ENCODE results near the gene SNAPC1.
"Not testable (repeated sequence)": the region's sequence is repeated elsewhere in the genome, so short reads cannot be mapped to it uniquely, and the experiment has no call there.

Gene SNAPC1, protein sequence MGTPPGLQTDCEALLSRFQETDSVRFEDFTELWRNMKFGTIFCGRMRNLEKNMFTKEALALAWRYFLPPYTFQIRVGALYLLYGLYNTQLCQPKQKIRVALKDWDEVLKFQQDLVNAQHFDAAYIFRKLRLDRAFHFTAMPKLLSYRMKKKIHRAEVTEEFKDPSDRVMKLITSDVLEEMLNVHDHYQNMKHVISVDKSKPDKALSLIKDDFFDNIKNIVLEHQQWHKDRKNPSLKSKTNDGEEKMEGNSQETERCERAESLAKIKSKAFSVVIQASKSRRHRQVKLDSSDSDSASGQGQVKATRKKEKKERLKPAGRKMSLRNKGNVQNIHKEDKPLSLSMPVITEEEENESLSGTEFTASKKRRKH

DNA sequence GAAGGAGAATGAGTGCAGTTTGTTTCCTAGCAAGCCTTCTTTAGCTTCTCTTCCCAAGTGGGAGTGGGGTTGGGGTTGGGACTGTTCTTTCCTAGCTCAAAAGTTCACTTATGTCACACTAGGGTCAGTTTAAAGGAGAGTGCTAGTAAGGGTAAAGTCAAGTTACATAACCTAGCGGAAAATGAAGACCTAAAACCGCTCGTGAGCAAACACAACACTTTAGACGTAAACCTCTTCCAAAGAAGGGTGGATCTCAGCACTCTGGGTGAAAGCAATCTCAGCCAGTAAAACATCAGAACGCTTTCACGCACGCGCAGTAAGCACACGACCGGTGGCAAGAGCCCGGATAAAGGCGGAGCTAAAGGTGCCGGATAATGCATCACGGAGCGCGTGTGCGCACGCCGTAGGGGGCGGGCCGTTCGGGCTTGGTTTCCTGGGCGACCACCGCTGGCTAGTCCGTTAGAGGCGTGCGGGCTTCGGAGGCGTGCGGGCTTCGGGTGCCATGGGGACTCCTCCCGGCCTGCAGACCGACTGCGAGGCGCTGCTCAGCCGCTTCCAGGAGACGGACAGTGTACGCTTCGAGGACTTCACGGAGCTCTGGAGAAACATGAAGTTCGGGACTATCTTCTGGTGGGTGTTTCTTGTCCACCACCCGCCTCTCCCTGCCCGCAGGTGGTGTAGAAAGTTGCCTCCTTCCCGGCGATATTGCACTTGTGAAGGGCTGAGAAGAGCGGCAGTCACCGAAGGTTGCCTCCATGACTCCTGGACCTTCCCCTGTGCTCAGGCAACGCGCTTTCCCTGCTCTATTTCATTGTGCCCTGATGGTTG, at the start of gene SNAPC1:
TSS of gene SNAPC1 (plus strand) at position 462 of the 828 bp plus-strand sequence. CDS start at position 503, 41 bp downstream.
- peak; percentile 94 for DNase-seq (ENCODE audit: low read depth in 2 of 2)

DNA sequence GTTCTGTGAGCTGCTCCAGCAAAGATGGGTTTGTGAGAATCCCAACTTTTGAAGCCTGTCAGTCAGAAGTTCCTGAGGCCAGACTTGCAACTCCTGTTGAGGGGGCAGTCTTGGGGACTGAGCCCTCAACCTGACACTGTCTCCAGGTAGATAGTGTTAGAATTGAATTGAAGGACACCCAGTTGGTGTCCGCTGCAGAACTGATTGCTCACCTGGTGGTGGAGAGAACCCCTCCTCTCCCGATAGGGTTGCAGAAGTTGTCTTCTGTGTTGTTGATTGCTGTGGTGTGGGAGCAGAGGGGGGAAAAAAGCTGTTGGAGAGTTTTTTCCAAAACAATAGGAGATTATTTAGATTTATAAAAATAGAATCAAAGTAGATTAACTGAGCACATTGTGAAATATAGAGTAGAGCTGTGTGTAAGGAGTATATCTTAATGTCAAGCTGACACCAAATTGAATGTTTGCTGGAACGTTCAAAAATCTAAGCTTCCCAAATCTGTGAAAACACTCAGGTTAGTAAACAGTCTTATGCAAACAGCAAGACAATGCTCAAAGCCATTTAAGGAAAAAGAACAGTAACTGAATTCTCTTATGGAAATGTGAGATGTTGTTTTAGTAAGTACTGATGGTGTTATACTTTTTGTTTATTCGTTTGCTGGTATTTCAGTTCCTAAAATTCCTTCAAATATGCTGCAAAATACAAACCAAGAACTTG, 48.3 kb upstream of the SNAPC1 start:
- no peak for DNase-seq (ENCODE audit: low read depth in 2 of 2)

DNA sequence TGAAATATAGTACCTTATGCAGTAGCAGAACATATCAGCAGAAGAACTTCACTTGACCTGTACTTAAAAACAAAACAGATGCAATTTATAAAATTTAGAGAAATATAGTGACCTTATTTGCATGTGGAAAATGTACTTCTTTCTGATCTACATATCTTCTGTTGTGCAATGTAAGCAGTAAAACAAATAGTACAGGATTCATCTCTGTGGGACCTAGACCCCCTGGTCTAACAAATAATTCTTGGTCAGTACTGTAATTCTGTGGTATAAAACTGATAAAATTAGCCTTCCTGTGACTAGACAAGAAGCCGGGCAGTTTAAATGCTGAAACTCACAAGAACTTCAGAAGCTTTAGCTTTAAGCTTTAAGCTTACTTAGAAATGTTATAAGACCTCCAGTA, 45.3 kb upstream of the SNAPC1 start:
- no peak for DNase-seq (ENCODE audit: low read depth in 2 of 2)

DNA sequence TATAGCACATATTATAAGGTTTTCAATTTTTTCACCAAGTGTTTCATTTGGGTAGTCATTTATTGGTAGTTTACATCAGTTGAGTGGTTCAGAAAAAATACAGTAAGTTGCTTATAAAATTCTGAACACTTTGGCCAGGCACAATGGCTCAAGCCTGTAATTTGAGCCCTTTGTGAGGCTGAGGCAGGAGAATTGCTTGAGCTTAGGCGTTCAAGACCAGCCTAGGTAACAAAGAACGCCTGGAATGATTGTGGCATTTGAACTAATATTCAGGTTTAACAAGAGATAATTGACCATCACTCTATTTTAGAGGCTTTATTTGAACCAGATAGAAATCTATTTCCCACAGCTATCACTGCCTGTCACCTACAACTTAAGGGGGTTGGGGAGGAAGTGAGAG, 44.2 kb upstream of the SNAPC1 start:
- DNase-seq (ENCODE audit: low read depth in 2 of 2): no peak

DNA sequence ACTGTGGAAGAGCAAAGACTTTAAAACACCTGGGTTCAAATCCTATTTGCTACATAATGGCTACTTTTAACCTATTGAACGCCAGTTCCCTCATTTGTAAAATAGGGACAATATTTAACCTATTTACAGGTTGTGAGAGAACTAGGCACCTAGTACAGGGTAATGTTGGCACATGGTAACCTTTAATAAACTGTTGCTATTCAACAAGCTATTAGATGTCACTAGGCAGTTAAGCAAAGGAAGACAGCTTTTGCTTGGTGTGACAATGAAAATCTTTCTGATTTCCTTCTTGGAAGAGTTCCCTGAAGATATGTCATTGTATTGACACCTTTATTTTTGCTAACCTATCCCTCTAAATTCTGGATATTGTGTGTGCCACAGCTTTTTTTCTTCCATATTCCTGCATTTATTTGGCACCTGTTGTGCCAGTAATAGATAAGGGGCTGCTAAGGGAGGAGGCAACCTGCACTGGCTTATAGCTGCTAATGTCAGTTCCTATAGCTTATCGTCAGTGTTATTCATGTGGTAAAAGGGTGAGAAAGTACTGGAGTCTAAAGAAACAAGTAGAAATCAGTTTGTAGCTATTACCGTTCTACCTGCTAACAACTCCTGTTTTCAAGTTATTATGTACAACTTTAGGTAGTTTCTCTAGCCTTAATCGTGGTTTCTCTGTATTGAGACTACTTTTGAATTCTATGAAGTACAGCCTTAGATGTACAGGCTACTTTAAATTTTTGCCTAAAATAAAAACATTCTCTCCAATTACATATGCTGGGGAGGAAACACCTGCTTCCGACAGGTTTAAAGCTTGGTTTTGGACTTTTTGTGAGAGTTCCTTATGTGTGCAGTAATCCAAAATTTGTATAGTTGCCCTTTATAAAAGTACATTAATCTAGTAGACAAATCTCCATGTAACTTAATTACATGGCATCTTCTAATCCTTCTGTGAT, 42.6 kb upstream of the SNAPC1 start:
- DNase-seq (ENCODE audit: low read depth in 2 of 2): no peak

DNA sequence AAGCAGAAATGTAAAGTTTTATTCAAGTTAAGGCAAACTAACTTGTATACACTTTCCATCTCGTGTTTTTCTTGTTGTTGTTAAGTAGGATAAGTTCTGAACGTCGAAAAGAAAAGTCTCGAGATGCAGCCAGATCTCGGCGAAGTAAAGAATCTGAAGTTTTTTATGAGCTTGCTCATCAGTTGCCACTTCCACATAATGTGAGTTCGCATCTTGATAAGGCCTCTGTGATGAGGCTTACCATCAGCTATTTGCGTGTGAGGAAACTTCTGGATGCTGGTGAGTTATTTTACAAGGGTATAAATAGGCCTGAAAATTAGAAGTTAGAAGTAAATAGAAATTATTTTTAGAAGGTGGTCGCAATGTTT, 41.9 kb upstream of the SNAPC1 start:
- DNase-seq (ENCODE audit: low read depth in 2 of 2): no peak

DNA sequence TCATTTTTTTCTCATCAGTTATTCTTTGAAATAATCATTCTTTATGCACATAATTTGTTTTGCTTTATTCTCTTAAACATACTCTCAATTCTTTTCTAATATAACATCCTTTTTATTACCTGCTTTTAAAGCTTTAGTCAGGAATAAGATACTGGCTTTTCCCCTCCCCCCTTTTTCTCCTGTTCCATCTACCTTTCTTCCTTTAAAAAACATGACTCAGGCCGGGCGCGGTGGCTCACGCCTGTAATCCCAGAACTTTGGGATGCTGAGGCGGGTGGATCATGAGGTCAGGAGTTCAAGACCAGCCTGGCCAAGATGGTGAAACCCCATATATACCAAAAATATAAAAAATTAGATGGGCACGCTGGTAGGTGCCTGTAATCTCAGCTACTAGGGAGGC, 41.5 kb upstream of the SNAPC1 start:
- DNase-seq (ENCODE audit: low read depth in 2 of 2): no peak

DNA sequence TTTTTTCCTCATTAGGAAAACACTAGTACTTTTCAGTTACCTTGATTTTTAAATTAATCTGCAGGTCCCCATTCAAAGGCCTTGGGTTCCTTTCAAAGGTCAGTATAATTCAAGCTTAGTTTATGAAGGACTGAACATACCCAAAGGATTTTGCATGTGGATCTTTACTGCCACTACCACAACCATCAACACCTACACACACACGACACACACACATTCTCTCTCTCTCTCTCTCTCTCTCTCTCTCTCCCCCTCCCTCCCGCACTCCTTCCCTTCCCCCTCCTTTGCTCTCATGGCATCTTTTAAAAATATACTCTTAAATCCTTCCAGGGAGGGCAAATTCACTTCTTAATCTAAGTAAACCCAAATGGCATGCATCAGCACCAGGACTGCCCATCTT, 38.1 kb upstream of the SNAPC1 start:
- DNase-seq (ENCODE audit: low read depth in 2 of 2): no peak

DNA sequence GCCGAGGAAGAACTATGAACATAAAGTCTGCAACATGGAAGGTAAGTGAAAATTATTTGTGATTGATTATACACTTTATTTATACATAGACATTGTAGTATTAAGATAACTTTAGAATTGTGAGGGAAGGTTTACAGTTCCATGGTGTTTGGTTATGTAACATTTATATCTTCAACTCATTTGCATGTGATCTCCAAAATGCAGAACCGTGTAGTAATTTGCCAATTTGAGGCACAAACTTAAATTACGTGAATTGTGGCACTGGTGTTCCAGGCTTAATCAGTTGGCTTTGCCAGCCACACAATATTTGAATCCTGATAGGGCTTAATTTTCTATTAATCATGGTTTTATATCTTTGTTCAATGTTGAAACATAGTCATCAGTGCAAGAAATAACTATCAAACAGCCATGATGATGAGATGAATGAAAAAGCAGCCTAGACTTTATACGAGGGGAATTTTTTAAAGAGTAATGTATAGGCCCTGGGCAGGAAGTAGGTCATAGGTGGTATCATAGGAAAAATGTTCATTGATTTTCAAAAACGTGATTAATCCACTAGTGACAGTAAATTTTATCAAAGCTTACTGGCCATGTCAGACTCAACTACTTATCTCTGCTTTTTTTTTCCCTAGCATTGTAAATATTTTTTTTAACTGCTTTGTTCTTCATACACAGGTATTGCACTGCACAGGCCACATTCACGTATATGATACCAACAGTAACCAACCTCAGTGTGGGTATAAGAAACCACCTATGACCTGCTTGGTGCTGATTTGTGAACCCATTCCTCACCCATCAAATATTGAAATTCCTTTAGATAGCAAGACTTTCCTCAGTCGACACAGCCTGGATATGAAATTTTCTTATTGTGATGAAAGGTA, 35.2 kb upstream of the SNAPC1 start:
- no peak for DNase-seq (ENCODE audit: low read depth in 2 of 2)

DNA sequence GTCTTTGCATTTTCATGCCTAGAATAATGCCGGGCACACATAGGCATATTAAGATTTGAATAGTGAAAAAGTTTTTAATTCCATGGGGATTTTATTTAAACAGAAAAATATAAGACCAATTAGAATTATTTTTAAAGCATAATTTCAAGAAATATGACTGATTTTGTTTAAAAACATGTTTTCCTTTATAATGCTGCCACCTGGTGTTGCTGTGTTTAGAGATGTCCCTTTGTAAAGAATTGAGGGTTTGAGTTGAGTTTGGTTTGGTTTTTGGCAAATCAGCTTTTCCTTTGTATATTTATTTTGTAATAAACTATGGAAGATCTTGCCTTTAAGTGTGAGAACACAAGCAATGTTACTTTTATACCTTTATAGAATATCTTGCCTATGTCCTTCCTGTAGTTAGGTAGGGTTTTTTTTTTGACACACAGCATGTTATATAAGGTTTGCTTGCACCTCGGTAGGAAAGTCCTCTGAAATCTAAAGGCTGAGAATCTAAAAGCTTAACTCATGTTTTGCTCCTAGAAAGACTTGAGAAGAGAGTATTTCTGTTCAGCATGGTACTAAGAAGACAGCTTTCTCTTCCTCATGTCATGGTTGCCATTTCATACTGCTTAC, 31.4 kb upstream of the SNAPC1 start:
- peak in 1 of 2 donors; percentile 18 for DNase-seq (ENCODE audit: low read depth in 2 of 2)

DNA sequence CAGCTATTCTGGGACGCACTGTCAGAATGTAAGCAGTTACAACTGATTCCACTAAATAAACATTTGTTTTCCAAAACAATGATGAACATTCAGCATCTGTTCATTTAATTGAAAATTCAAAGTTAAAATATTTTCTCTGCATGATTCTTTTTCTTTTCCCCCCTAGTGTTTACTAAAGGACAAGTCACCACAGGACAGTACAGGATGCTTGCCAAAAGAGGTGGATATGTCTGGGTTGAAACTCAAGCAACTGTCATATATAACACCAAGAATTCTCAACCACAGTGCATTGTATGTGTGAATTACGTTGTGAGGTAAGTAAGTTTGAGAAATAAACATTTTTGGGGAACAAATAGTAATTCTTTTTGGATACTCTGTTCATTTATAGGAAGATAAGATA, 28.2 kb upstream of the SNAPC1 start:
- no peak for DNase-seq (ENCODE audit: low read depth in 2 of 2)

DNA sequence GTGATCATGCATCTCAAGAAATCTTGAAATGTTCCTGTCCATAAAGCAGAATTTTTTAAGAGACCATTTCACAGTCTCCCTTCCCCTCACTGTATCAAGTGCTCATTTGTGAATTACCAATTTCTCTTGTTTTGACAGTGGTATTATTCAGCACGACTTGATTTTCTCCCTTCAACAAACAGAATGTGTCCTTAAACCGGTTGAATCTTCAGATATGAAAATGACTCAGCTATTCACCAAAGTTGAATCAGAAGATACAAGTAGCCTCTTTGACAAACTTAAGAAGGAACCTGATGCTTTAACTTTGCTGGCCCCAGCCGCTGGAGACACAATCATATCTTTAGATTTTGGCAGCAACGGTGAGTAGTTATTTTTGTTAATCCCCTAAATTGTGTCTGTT, 25.5 kb upstream of the SNAPC1 start:
- no peak for DNase-seq (ENCODE audit: low read depth in 2 of 2)

DNA sequence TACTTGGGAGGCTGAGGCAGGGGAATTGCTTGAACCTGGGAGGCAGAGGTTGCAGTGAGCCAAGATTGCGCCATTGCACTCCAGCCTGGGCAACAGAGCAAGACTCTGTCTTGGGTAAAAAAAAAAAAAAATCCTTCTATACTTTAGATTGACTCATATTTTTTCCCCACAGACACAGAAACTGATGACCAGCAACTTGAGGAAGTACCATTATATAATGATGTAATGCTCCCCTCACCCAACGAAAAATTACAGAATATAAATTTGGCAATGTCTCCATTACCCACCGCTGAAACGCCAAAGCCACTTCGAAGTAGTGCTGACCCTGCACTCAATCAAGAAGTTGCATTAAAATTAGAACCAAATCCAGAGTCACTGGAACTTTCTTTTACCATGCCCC, 24.3 kb upstream of the SNAPC1 start:
- no peak for DNase-seq (ENCODE audit: low read depth in 2 of 2)

DNA sequence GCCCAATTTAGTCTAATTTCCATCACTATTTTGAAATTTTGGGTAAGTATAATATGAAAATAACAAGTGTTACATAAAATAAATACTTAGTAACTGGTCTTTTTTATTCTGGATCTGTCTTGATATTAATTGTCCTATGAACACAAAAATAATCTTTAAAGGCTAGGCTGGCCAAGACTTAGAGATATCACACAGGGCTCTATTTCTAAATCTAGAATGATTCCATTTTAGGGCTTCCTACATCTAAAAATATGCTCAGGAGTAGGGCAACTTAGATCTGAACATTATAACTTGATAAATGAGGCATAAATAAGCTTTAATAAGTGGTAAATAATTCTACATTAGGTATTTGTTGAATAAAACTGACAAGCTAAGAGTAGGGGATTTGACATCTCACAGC, 23.1 kb upstream of the SNAPC1 start:
- no peak for DNase-seq (ENCODE audit: low read depth in 2 of 2)

DNA sequence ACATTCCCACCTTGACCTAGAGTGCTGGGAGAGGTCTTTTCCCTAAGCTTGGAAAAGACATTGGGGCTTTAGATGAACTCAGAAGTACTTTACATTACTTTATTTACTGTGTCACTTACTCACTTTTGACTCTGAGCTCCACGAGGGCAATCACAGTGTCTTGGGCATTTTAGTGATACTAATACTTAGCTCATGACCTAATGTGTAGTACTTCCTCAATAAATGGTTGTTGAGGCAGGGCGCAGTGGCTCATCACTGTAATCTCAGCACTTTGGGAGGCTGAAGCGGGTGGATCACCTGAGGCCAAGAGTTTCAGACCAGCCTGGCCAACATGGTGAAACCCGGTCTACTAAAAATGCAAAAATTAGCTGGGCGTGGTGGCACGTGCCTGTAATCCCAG, 19.8 kb upstream of the SNAPC1 start:
- no peak for DNase-seq (ENCODE audit: low read depth in 2 of 2)

DNA sequence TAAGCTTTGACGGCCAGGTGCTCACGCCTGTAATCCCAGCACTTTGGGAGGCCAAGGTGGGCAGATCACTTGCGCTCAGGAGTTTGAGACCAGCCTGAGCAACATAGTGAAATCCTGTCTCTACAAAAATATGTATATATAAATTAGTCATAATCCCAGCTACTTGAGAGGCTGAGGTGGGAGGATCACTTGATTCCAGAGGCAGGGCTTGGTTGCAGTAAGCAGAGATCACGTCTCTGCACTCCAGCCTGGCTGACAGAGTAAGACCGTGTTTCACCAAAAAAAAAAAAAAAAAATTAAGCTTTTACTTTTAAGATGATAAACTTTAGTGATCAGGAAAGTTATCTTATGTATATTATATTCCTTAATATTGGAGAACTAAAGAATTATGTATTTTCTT, 18.0 kb upstream of the SNAPC1 start:
- no peak for DNase-seq (ENCODE audit: low read depth in 2 of 2)

DNA sequence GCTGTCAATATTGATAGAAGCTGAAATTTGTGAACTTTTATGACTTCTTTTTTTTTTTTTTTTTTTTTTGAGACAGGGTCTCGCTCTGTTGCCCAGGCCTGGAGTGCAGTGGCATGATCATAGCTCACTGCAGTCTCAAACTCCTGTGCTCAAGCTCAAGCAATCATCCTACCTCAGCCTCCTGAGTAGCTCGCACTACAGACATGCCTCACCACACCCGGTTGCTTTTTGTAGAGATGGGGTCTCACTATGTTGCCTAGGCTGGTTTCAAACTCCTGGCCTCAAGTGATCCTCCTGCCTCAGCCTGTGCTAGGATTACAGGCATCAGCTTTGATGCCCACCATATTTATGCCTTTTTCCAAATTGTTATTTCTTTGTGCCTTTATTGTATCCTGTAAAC, 15.9 kb upstream of the SNAPC1 start:
- DNase-seq (ENCODE audit: low read depth in 2 of 2): not testable (repeated sequence)

DNA sequence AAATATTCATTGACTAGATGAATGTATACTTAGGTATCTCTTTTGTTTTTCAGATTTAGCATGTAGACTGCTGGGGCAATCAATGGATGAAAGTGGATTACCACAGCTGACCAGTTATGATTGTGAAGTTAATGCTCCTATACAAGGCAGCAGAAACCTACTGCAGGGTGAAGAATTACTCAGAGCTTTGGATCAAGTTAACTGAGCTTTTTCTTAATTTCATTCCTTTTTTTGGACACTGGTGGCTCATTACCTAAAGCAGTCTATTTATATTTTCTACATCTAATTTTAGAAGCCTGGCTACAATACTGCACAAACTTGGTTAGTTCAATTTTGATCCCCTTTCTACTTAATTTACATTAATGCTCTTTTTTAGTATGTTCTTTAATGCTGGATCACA, 15.3 kb upstream of the SNAPC1 start:
- no peak for DNase-seq (ENCODE audit: low read depth in 2 of 2)

DNA sequence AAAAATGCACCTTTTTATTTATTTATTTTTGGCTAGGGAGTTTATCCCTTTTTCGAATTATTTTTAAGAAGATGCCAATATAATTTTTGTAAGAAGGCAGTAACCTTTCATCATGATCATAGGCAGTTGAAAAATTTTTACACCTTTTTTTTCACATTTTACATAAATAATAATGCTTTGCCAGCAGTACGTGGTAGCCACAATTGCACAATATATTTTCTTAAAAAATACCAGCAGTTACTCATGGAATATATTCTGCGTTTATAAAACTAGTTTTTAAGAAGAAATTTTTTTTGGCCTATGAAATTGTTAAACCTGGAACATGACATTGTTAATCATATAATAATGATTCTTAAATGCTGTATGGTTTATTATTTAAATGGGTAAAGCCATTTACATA, 14.9 kb upstream of the SNAPC1 start:
- DNase-seq (ENCODE audit: low read depth in 2 of 2): no peak

DNA sequence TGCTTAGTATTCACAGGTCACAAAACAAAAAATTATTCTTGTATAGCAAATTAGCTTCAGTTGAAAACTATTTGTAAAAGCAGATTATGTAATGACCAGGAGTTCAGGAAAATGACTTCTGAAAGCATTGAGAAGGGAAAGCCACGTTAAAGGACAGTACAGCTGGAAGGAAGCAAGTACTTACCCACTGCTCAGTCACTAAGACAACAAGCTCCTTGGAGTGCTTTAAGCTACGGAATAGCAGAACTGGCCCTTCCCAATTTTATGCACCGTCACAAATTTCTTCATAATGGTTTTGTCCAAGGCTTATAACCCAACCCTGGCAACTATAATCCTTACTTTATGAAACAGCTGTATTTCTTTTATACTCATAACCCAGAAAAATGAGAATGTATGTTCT, 13.0 kb upstream of the SNAPC1 start:
- DNase-seq (ENCODE audit: low read depth in 2 of 2): no peak

Data from stimulated activated CD4-positive, alpha-beta T cell treated with anti-CD3 and anti-CD28 coated beads, Interleukin-1b, Interleukin-23, amount 100 ng/mL, for 4 hours (primary cell).